ENCODE measurements around the gene TMEM87B.

DNA sequence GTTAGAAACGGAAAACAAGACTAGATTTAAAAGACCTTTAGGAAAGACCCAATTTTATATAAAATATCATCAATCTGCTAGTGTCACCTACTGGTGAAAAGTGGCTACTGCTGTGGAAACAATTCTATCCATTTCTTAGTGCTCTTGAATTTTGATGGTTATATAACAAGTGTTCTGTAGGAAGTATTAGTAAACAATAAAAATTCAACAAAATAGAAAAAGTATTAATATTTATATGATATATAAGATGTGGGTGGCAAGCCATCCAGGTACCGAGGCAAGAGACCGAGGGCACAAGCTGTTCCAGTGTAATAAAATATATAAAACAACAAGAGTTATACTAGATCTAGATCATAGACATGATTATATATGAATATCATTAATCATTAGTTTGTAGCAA lies 6.2 kb upstream of the TMEM87B start:
- TF ChIP-seq, protein P1, sequence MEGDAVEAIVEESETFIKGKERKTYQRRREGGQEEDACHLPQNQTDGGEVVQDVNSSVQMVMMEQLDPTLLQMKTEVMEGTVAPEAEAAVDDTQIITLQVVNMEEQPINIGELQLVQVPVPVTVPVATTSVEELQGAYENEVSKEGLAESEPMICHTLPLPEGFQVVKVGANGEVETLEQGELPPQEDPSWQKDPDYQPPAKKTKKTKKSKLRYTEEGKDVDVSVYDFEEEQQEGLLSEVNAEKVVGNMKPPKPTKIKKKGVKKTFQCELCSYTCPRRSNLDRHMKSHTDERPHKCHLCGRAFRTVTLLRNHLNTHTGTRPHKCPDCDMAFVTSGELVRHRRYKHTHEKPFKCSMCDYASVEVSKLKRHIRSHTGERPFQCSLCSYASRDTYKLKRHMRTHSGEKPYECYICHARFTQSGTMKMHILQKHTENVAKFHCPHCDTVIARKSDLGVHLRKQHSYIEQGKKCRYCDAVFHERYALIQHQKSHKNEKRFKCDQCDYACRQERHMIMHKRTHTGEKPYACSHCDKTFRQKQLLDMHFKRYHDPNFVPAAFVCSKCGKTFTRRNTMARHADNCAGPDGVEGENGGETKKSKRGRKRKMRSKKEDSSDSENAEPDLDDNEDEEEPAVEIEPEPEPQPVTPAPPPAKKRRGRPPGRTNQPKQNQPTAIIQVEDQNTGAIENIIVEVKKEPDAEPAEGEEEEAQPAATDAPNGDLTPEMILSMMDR (IDR thresholded peaks at IDR 0.05), result peak; percentile 78 to 98 (median 84)
- no peak for TF ChIP-seq POLR2A (IDR thresholded peaks at IDR 0.05)

Data from heart left ventricle (tissue), 13 donors.